ENCODE results near the gene DEPP1. TPM values are rescaled to one million over a fixed set of nuclear protein-coding genes. Genes with fewer than 3 reads are reported as not detected.
A peak's percentile ranks its signal among the peaks of the same experiment; 100 is the strongest.

DEPP1 gene
- total and polyA plus RNA-seq, 2 of the 13 experiments (the other 11 are each of a cell fraction or from before 2014, with no cell fraction given): 14.8 to 270 TPM

DNA sequence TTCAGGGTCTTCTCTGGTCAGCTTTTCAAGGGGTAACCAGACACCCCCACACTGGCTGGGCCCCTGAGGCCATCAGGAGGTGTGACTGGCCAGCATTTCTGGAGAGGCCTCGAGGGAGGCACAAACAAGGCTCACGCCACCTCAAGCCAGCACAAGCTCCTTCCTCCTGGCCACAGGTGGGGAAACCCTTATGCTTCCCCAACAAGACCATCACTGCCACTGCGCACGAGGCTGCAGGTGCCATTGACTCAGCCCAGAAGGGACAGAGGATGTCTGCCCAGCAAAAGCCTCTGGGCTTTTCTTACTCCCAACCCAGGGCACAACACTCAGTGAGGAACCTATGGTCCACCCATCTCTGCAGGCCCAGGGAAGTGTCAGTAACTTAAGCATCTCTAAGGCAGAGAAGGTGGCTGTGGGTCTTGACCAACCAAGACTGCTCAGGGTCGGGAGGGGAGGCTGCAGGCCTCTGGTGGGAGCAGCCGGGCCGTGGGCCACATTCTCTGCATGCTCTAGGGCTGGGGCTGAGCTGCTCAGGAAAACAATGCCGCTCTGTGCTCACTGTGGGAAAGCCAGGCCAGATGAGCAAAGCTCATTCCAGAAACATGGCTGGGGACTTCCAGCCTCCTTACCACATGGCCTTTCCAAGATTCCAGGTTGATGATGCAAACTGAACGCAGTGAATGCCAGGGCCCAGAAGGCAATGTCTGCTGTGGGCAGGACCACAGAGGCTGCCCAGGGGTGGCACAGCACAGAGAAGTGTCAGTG is 43.2 kb downstream of the DEPP1 start (continued):
- TF ChIP-seq, protein P1, sequence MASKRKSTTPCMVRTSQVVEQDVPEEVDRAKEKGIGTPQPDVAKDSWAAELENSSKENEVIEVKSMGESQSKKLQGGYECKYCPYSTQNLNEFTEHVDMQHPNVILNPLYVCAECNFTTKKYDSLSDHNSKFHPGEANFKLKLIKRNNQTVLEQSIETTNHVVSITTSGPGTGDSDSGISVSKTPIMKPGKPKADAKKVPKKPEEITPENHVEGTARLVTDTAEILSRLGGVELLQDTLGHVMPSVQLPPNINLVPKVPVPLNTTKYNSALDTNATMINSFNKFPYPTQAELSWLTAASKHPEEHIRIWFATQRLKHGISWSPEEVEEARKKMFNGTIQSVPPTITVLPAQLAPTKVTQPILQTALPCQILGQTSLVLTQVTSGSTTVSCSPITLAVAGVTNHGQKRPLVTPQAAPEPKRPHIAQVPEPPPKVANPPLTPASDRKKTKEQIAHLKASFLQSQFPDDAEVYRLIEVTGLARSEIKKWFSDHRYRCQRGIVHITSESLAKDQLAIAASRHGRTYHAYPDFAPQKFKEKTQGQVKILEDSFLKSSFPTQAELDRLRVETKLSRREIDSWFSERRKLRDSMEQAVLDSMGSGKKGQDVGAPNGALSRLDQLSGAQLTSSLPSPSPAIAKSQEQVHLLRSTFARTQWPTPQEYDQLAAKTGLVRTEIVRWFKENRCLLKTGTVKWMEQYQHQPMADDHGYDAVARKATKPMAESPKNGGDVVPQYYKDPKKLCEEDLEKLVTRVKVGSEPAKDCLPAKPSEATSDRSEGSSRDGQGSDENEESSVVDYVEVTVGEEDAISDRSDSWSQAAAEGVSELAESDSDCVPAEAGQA (IDR thresholded peaks at IDR 0.05; ENCODE audit: low read depth): 0 out of 2 replicates have a peak, but pooled peaks have one; percentile 27
- TF ChIP-seq, protein P1 (CRISPR knock-in tag; IDR thresholded peaks at IDR 0.05; ENCODE audit: borderline replicate concordance): no peak
- TF ChIP-seq ZNF333 (CRISPR knock-in tag; IDR thresholded peaks at IDR 0.05; ENCODE audit: borderline replicate concordance) (no peak), KLF15 (CRISPR knock-in tag; IDR thresholded peaks at IDR 0.05; ENCODE audit: borderline replicate concordance) (no peak), ZNF12 (CRISPR knock-in tag; IDR thresholded peaks at IDR 0.05) (peak; percentile 78), ZNF256 (CRISPR knock-in tag; conservative IDR thresholded peaks at IDR 0.05) (peak; percentile 64; the same call in 1 of the 2 replicates), ISL2 (CRISPR knock-in tag; IDR thresholded peaks at IDR 0.05) (peak; percentile 67; the same call in 1 of the 2 replicates), MXI1 (IDR thresholded peaks at IDR 0.05; ENCODE audit: borderline replicate concordance, low read depth, low read length) (peak; percentile 66; the same call in 1 of the 3 replicates), SATB2 (CRISPR knock-in tag; IDR thresholded peaks at IDR 0.05) (peak; percentile 48; the same call in 1 of the 2 replicates), E2F1 (CRISPR knock-in tag; IDR thresholded peaks at IDR 0.05) (no peak), NCOA1 (CRISPR knock-in tag; IDR thresholded peaks at IDR 0.05) (no peak), ZNF296 (CRISPR knock-in tag; conservative IDR thresholded peaks at IDR 0.05) (no peak)
- TF ChIP-seq, protein P2, sequence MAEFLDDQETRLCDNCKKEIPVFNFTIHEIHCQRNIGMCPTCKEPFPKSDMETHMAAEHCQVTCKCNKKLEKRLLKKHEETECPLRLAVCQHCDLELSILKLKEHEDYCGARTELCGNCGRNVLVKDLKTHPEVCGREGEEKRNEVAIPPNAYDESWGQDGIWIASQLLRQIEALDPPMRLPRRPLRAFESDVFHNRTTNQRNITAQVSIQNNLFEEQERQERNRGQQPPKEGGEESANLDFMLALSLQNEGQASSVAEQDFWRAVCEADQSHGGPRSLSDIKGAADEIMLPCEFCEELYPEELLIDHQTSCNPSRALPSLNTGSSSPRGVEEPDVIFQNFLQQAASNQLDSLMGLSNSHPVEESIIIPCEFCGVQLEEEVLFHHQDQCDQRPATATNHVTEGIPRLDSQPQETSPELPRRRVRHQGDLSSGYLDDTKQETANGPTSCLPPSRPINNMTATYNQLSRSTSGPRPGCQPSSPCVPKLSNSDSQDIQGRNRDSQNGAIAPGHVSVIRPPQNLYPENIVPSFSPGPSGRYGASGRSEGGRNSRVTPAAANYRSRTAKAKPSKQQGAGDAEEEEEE (CRISPR knock-in tag; IDR thresholded peaks at IDR 0.05; ENCODE audit: borderline replicate concordance): peak; percentile 69; the same call in 1 of the 2 replicates
- TF ChIP-seq, protein P3, sequence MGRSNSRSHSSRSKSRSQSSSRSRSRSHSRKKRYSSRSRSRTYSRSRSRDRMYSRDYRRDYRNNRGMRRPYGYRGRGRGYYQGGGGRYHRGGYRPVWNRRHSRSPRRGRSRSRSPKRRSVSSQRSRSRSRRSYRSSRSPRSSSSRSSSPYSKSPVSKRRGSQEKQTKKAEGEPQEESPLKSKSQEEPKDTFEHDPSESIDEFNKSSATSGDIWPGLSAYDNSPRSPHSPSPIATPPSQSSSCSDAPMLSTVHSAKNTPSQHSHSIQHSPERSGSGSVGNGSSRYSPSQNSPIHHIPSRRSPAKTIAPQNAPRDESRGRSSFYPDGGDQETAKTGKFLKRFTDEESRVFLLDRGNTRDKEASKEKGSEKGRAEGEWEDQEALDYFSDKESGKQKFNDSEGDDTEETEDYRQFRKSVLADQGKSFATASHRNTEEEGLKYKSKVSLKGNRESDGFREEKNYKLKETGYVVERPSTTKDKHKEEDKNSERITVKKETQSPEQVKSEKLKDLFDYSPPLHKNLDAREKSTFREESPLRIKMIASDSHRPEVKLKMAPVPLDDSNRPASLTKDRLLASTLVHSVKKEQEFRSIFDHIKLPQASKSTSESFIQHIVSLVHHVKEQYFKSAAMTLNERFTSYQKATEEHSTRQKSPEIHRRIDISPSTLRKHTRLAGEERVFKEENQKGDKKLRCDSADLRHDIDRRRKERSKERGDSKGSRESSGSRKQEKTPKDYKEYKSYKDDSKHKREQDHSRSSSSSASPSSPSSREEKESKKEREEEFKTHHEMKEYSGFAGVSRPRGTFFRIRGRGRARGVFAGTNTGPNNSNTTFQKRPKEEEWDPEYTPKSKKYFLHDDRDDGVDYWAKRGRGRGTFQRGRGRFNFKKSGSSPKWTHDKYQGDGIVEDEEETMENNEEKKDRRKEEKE (IDR thresholded peaks at IDR 0.05): no peak
- TF ChIP-seq, protein P4, sequence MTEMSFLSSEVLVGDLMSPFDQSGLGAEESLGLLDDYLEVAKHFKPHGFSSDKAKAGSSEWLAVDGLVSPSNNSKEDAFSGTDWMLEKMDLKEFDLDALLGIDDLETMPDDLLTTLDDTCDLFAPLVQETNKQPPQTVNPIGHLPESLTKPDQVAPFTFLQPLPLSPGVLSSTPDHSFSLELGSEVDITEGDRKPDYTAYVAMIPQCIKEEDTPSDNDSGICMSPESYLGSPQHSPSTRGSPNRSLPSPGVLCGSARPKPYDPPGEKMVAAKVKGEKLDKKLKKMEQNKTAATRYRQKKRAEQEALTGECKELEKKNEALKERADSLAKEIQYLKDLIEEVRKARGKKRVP (CRISPR knock-in tag; IDR thresholded peaks at IDR 0.05): peak in 1 of 2 experiments; percentile 88; a peak in 2 of 4 replicates
